Right lobe of liver (tissue), 6 donors: ENCODE results near the gene TMEM255B. TPM values are rescaled to one million over a fixed set of nuclear protein-coding genes. Genes with fewer than 3 reads are reported as not detected.
"Not testable (repeated sequence)": the region's sequence is repeated elsewhere in the genome, so short reads cannot be mapped to it uniquely, and the experiment has no call there.

Source experiments
- ATAC-seq, 4 donors: fragments of 200-7000 bp; cut with Tn5 transposase; one replicate each; pipeline ENCODE4 v1.9.1; 2020; ENCODE audit warnings: mild to moderate bottlenecking in 4 of 4, moderate library complexity in 4 of 4
- DNase-seq, 3 donors: peaks; one replicate each; pipeline ENCODE4 v3.0.0-alpha.2; 2020
- H3K27ac ChIP-seq, 3 donors: fragments of 200-600 bp; one replicate each; pipeline ENCODE4 v1.8.0; 2022
- H3K27me3 ChIP-seq, 2 donors: fragments of 200-600 bp; one replicate each; pipeline ENCODE4 v1.8.0; 2022
- H3K36me3 ChIP-seq, 4 donors: fragments of 200-600 bp; sonication (generic) in 1 of 4; one replicate each; pipeline versions ENCODE4 v1.5.1 to v1.8.0; 2017 to 2022; ENCODE audit warnings: control low read depth in 1 of 4
- H3K4me1 ChIP-seq, 4 donors: fragments of 200-600 bp; sonication (generic) in 1 of 4; one replicate each; pipeline versions ENCODE4 v1.5.1 to v1.8.0; 2017 to 2022; ENCODE audit warnings: control low read depth in 1 of 4
- H3K4me3 ChIP-seq, 3 donors: fragments of 200-600 bp; one replicate each; pipeline ENCODE4 v1.8.0; 2022
- H3K9me3 ChIP-seq, 4 donors: fragments of 200-600 bp; sonication (generic) in 1 of 4; one replicate each; pipeline versions ENCODE4 v1.5.1 to v1.8.0; 2017 to 2022; ENCODE audit warnings: control low read depth in 1 of 4
- POLR2A ChIP-seq: fragments of 450-650 bp; IDR thresholded peaks from one replicate; pipeline ENCODE4 v1.6.1; 2017; ENCODE audit warnings: antibody characterized with exemption, mild to moderate bottlenecking
- WGBS: methylation state at CpG from one replicate; pipeline ENCODE4 v1.1.6; 2018; ENCODE audit warnings: low coverage, low lambda C conversion rate; ENCODE audit not compliant: insufficient coverage; ENCODE audit errors: missing lambda C conversion rate; 5-methylcytosine and 5-hydroxymethylcytosine counted together
- intact Hi-C, 2 donors: fragments of 100-400 bp; cut with DNase I; formaldehyde crosslinking; loops; one replicate each; pipeline versions ENCODE4 v1.11.2 to v1.14.1; 2022
- total RNA-seq, 6 experiments: library from RNA; depleted of rRNA in 2 of 6; stranded (reverse); fragments of >200 nt in 2 of 6; fragmentation: NEBNext Ultra II Directional in 3 of 6; extraction: Animal tissue kit (Norgen Biotek cat#: 25700) in 3 of 6; gene quantifications; one replicate each; pipeline versions ENCODE4 v1.1.0 to v1.2.4, GENCODE V29; 2016 to 2023
- TF ChIP-seq, protein P1 (sequence below), 4 donors: fragments of 200-600 bp in 3 of 4; fragments of 450-650 bp in 1 of 4; IDR thresholded peaks; one replicate each; pipeline versions ENCODE4 v1.5.1 to v1.8.0; 2016 to 2022; ENCODE audit warnings: antibody characterized with exemption in 4 of 4, mild to moderate bottlenecking in 2 of 4
- donor health status: DM: no; HTN: yes; CAD: no.
- donor health status: DM: no; HTN: no; CAD: no.
- donor health status: DM: no; HTN: no; CAD: no.
- donor health status: DM: no; HTN: yes; CAD: no.
- donor health status: DM: no; HTN: yes; CAD: no.

TMEM255B gene
- total RNA-seq, 6 experiments from 2014 or later, result 2.5 to 10.4 (median 6.2) TPM

GRCh38 chr13:113822956-113823744, 64.1 kb downstream of the TMEM255B start:
- H3K36me3 ChIP-seq, result no peaks in the 10 kb centered on the region
- H3K4me1 ChIP-seq, result no peaks in the 10 kb centered on the region
- H3K4me3 ChIP-seq, result no peak overlapping the region
- H3K27ac ChIP-seq, result no peak overlapping the region
- no peak for DNase-seq
- H3K27me3 ChIP-seq, result no peaks in the 10 kb centered on the region
- WGBS, result 95% methylated on average over 10 of the region's 45 CpGs
- H3K9me3 ChIP-seq, result no peaks in the 10 kb centered on the region
- TF ChIP-seq, protein P1, sequence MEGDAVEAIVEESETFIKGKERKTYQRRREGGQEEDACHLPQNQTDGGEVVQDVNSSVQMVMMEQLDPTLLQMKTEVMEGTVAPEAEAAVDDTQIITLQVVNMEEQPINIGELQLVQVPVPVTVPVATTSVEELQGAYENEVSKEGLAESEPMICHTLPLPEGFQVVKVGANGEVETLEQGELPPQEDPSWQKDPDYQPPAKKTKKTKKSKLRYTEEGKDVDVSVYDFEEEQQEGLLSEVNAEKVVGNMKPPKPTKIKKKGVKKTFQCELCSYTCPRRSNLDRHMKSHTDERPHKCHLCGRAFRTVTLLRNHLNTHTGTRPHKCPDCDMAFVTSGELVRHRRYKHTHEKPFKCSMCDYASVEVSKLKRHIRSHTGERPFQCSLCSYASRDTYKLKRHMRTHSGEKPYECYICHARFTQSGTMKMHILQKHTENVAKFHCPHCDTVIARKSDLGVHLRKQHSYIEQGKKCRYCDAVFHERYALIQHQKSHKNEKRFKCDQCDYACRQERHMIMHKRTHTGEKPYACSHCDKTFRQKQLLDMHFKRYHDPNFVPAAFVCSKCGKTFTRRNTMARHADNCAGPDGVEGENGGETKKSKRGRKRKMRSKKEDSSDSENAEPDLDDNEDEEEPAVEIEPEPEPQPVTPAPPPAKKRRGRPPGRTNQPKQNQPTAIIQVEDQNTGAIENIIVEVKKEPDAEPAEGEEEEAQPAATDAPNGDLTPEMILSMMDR (IDR thresholded peaks at IDR 0.05), result no peak
- TF ChIP-seq POLR2A, result no peak
- intact Hi-C loops, result no loop called here
- no peak for ATAC-seq

- Histone ChIP-seq H3K27ac (no peak overlapping the region), H3K4me1 (no peaks in the 10 kb centered on the region), H3K4me3 (no peak overlapping the region), H3K36me3 (no peaks in the 10 kb centered on the region), H3K9me3 (no peaks in the 10 kb centered on the region), H3K27me3 (no peaks in the 10 kb centered on the region)
- TF ChIP-seq POLR2A, result no peak
- TF ChIP-seq, protein P1 (IDR thresholded peaks at IDR 0.05), result no peak
- ATAC-seq, result no peak
- WGBS, result 70% methylated on average over 7 of the region's 19 CpGs
- intact Hi-C loops, result no loop called here
- DNase-seq, result no peak
Measured at GRCh38 chr13:113823771-113824170, 64.7 kb downstream of the TMEM255B start.

GRCh38 chr13:113825841-113826240, 66.8 kb downstream of the TMEM255B start:
- no CpG with 5 or more reads among the region's 16 CpGs for WGBS
- Histone ChIP-seq H3K36me3 (no peaks in the 10 kb centered on the region), H3K27ac (no peak overlapping the region), H3K4me3 (no peak overlapping the region), H3K9me3 (no peaks in the 10 kb centered on the region), H3K4me1 (no peaks in the 10 kb centered on the region), H3K27me3 (no peaks in the 10 kb centered on the region)
- DNase-seq (no peak), ATAC-seq (peak in 1 of 4 donors; percentile 6)
- no peak for TF ChIP-seq POLR2A
- TF ChIP-seq, protein P1 (IDR thresholded peaks at IDR 0.05), result no peak
- intact Hi-C loops, result no loop called here

DNA sequence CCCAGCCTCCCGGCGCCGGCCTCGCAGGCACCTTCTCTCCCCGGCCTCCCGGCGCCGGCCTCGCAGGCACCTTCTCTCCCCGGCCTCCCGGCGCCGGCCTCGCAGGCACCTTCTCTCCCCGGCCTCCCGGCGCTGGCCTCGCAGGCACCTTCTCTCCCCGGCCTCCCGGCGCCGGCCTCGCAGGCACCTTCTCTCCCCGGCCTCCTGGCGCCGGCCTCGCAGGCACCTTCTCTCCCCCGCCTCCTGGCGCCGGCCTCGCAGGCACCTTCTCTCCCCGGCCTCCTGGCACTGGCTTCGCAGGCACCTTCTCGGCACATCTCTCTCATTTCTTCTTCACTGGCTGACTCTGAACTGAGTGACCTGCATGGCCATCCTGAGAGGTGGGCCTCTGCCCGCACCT, 67.4 kb downstream of the TMEM255B start:
- ATAC-seq, intact Hi-C loops, DNase-seq, H3K4me1 ChIP-seq, H3K4me3 ChIP-seq, H3K36me3 ChIP-seq, H3K9me3 ChIP-seq, H3K27ac ChIP-seq, H3K27me3 ChIP-seq: not testable (repeated sequence)
- 86% methylated on average over 18 of the region's 35 CpGs for WGBS

DNA sequence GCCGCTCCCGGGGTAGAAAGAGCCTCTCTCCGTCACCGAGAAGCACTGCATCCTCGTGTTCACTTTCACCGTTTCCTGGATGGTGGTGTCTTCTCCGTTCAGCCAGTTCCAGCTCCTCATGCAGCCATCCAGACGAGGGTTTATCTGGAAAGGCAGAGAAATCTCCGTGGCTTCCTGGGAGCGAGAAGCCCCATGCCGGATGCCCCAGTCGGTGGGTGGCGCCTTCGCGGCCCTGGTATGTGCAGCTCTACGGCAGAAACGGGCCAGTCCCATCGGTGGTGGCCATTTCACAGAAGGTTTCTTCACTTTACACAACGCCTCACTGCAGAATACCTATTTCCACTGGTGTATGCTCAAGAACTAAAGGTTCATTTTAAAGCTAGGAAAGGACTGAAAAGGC, 68.0 kb downstream of the TMEM255B start:
- Histone ChIP-seq H3K9me3 (no peaks in the 10 kb centered on the region), H3K27me3 (no peaks in the 10 kb centered on the region), H3K4me3 (no peak overlapping the region), H3K27ac (no peak overlapping the region), H3K4me1 (peaks cover 0 to under 1% (median 0%) of the 10 kb centered on the region in 4 donors), H3K36me3 (no peaks in the 10 kb centered on the region)
- no peak for TF ChIP-seq POLR2A
- TF ChIP-seq, protein P1 (IDR thresholded peaks at IDR 0.05), result no peak
- WGBS, result 89% methylated on average over 10 of the region's 19 CpGs
- ATAC-seq, result no peak
- no peak for DNase-seq
- intact Hi-C loops, result no loop called here
